NCI-H1436 treated with DMSO at 0.1 percent for 48 hours (cell line): ENCODE data around the gene SCNN1G.
A peak's percentile ranks its signal among the peaks of the same experiment; 100 is the strongest.

Experiments used
- DNase-seq: peaks from one replicate; lab custom pipeline; 2025; lab: John Stamatoyannopoulos, UW

Gene SCNN1G

DNA sequence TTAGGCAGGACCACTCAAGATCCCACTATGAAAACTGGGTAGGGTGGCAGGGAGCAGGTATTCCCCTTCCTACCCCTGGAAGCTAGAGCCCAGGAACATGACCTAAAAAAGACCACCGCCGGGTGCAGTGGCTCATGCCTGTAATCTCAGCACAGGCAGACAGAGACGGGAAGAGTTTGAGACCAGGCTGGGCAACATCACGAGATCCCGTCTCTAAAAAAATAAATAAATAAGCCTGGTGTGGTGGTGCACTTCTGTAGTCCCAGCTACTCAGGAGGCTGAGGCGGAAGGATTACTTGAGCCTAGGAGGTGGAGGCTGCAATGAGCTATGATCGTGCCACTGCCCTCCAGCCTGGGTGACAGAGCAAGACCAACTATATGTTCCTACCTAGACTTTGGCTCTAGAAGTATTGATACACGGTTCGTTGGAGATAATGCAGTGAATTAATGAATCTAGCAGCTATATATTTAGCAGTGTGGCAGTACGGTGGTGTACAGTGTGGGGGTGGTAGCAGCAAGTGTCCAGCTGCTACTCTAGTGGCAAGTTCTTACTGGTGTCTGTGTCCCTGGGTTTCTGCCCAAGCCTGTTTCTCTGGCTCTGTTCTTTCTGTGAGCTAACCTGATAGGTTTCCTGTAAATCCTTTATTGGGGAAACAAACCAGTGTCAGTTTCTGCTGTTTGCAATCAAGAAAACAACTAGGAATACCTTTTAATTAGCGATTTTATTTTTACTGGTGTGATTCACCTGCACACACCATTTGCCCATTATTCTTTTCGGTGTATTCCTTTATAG, 30.0 kb upstream of the SCNN1G start:
- no peak for DNase-seq

GRCh38 chr16:23155445-23156049, 27.0 kb upstream of the SCNN1G start:
- DNase-seq: no peak

DNA sequence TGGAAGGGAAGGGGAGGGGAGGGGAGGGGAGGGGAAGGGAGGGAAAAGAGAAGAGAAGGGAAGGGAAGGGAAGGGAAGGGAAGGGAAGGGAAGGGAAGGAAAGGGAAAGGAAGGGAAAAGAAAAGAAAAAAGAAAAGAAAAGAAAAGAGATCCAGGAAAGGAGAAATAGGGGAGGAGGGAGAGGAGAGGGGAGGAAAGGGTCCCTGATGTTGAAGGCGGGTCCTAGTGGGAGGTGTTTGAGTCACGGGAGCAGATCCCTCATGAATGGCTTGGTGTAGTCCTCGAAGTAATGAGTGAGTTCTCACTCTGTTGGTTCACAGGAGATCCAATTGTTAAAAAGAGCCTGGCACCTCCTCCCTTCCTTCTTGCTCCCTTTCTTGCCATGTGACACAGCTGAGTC, 26.4 kb upstream of the SCNN1G start:
- no peak for DNase-seq

GRCh38 chr16:23156946-23157460, 25.5 kb upstream of the SCNN1G start:
- no peak for DNase-seq

DNA sequence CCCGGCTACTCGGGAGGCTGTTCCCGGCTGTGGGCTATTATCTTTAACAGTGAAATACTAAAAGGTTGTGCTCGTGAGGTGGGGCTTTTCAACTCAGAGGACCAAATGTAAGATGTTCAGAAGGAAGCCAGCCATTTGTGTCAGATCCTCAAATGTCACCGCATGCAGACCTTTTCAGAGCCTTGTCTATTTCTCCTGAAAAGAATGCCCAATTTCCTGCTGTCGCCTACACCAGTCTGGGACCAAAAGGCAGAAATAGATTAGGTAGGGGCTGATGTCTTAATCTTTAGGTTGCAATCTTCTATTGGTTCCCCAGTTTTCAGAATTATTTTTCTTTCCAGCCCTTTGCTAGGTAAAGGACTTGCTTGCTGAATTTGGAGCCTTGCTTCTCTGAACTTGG, 24.4 kb upstream of the SCNN1G start:
- no peak for DNase-seq

- no peak for DNase-seq
These were observed 22.5 kb upstream of the SCNN1G start for GRCh38 chr16:23160082-23160481.

DNA sequence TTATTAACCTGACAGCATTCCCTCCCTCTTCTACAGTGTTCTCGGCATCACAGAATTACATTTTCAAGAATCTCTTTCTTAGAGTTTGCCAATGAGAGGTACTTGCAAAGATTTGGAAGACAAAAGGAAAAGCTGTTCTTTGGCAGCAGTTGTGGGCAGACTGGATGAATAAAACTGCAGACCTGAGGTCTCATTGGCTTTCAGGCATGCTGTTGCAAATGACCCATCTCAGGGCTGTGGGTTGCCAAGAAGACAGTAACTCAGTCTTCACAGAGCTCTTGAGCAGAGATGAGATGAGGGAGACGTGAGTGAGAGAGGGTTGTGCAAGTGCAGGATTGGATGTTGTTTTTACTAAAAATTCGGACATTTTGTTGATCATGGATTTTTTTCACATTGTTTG, 22.0 kb upstream of the SCNN1G start:
- DNase-seq: no peak

- DNase-seq: no peak
These were observed 18.6 kb upstream of the SCNN1G start for GRCh38 chr16:23163921-23164320.

DNA sequence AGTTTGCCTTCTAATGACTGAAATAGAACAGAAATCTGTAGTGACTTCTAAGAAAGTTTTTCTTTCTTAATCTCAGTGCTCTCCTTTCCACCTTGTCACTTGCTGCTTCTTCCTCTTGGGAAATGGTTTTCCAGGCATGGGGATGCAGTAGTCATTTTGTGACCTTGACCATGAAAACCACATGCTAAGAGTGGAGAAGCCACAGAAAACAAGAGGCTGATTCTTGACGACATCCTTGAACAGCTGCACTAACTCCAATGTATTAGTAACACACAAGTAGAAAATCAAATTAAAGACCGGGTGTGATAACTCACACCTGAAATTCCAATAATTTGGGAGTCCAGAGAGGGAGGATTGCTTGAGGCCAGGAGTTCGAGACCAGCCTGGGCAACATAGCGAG, 17.8 kb upstream of the SCNN1G start:
- no peak for DNase-seq

GRCh38 chr16:23172583-23172982, 10.0 kb upstream of the SCNN1G start:
- DNase-seq: no peak

DNA sequence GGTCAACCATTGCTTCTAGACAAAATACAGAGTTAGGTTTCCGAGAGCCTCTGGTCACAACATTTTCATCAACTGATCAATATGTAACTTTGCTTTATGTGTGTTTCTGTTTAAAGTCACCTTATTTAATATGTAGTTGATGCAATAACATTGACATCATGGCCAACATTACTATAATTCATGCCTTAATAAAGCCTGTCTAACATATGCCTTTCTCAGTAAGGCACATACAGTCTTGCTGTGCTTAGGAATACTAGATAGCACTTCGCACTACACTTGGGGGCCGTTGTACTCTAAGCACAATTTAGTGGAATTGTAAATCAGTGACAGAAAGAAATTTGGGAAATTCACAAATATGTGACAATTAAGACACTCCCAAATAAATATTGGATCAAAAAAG, 9.6 kb upstream of the SCNN1G start:
- no peak for DNase-seq

DNA sequence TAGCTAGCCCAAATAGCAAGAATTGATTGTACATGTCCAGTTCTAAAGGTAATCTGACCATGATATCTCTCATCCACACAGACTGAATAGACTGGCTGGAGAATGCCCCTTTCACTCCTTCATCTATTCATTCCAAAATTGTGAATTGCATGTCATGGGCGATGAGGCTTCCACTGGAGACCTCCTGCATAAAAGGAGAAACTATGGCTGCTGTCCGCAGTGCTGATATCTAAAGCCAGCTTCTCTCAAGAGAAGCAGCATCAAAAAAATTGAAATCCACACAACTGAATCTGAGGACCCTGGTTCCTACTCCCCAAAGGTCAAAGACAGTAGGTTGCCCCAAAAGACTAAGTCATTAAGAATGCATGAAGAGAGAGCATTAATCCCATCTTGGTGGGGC, 7.9 kb upstream of the SCNN1G start:
- no peak for DNase-seq

DNA sequence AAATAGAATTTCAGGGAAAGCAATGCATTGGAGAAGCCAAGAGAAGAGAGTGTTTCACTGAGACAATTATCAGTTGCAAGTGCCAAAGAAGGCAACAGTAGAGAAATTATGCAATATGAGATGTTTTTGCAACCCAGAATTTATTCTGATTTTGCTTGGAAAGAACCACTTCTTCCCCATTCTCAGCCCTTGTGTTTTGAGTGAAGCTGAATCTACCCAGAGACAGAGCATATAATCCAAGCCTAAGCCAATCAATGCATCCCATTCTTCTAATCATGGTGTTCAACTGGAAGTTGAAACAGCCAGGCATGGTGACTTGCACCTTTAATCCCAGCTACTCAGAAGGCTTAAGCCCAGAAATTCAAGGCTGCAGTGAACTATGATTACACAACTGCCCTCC, 6.9 kb upstream of the SCNN1G start:
- no peak for DNase-seq

DNA sequence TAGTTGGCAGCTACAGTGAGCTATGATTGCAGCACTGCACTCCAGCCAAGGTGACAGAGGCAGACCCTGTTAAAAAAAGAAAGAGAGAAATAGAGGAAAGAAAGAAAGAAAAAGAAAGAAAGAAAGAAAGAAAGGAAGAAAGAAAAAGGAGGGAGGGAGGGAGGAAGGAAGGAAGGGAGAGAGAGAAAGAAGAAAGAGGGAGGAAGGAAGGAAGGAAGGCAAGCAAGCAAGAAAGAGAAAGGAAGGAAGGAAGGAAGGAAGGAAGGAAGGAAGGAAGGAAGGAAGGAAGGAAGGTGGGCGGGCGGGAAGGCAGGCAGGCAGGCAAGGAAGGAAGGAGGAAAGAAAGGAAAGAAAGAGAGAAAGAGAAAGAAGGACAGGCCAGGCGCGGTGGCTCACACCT, 1.0 kb upstream of the SCNN1G start:
- DNase-seq: no peak

DNA sequence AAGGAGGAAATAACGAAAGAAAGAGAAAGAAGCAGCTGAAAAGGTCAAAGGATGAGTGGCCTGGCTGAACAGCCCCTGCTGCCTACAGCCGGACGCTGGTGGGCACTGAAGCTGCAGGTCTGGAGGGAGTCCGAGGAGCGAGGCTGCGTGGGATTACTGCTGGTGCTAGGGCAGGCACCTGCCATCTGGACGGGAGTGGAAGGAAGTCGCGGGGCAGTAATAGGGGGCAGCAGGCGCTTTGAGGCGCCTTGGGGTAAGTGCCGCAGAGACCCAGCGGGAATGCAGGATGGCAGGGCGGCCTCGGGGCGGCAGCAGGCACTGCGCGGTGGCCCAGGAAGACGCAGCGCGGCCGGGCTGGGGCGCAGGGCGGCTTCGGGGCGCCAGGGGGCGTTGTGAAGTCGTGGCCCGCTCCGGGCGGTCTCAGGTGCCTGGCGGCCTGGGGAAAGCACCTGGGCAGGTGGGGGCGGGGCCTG, 303 bp upstream of the SCNN1G start:
- DNase-seq: peak; percentile 33

DNA sequence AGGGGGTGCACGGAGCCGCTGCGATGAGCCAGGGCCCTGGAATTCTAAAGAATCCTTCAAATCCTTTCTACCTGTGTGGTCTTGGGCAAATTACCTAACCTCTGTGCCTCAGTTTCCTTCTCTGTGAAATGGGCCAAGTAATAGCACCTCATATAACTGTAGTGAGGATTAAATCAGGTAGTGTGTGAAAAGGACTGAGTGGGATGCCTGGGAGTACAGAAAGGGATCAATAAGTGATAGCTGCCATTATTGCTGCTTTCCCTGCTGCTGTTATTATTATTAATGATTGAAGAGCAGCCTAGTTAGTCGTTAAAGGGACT, 958 bp downstream of the SCNN1G start:
- DNase-seq: no peak

DNA sequence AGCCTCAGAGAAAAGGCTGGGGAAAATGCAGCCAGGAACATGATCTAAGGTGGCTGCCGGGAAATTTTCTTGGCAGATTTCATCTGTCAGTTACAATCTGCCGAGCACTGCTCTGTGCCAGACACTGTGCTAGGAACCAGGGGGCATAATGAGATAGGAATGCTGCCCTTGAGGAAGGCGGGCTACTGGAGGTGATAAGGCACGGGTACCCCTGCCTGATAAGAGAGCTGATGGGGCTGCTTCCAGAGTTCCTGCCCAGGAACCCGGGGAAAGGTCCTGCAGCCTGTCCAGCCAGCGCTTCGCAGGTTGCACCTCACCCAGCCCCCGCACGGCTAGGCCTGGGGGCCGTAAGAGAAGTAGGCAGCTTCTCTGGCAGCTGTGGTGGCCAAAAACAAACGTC, 3.1 kb downstream of the SCNN1G start:
- DNase-seq: no peak

GRCh38 chr16:23186171-23186570, 3.6 kb downstream of the SCNN1G start:
- DNase-seq: no peak

DNA sequence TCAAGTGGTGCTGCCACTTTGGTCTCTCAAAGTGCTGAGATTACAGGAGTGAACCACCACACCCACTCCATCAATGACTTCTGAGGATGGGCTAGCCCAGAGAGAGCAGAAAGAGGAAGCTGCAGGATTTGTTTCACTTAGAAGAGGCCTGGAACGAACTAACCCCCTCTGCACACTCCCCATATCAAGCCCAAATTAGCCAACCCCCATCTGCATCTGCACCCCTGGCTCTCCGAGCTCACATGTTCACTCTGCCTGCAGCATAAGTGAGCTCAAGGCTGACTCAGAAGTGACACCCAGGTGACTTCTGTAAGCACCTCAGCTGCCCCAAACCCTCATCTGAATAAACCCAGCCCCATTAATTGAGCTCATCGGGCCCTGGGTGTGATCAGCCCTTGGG, 4.8 kb downstream of the SCNN1G start:
- no peak for DNase-seq

- no peak for DNase-seq
These were observed 6.4 kb downstream of the SCNN1G start for GRCh38 chr16:23188911-23189310.

GRCh38 chr16:23194497-23195221, 12.1 kb downstream of the SCNN1G start:
- no peak for DNase-seq

- DNase-seq: no peak
These were observed 12.9 kb downstream of the SCNN1G start for GRCh38 chr16:23195366-23195978.

GRCh38 chr16:23196539-23196938, 14.0 kb downstream of the SCNN1G start:
- DNase-seq: no peak
